Keratinocyte (primary cell): ENCODE data around the gene MRPL39.

Experiments used
- EZH2 ChIP-seq: IDR thresholded peaks from one replicate; pipeline ENCODE4 v1.6.1; 2012; ENCODE audit warnings: inconsistent platforms, mild to moderate bottlenecking, low read length, moderate library complexity
- TF ChIP-seq, protein P1 (sequence below), 3 experiments: IDR thresholded peaks in 1 of 3; conservative IDR thresholded peaks in 1 of 3; optimal IDR thresholded peaks in 1 of 3; 2 replicates in 2 of 3; 3 replicates in 1 of 3; pipeline versions ENCODE3 to v1.5.1; 2011; ENCODE audit warnings: low read length in 3 of 3, mild to moderate bottlenecking in 3 of 3, moderate library complexity in 2 of 3, control low read depth in 1 of 3, inconsistent platforms in 1 of 3; ENCODE audit not compliant: insufficient read depth in 2 of 3; ENCODE audit errors: extremely low read depth in 1 of 3

DNA sequence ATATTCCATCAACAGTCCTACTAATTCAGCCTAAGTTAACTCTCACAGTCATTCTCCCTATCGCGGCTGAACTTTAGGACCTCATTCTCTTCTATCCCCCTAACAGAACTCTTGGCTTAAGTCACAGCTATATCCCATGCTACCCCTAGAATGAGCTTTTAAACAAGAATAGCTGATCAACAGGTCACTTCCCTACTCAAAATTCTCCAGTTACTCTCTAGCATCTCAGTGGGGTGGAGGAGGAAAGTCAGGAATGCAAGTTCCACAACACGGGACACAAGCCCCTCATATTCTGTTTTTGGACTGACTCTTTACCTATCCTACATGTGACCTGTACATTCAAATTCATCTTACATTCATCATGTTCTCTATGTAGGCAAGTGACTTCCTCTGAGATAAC is 21.0 kb downstream of the MRPL39 start:
- TF ChIP-seq, protein P1, sequence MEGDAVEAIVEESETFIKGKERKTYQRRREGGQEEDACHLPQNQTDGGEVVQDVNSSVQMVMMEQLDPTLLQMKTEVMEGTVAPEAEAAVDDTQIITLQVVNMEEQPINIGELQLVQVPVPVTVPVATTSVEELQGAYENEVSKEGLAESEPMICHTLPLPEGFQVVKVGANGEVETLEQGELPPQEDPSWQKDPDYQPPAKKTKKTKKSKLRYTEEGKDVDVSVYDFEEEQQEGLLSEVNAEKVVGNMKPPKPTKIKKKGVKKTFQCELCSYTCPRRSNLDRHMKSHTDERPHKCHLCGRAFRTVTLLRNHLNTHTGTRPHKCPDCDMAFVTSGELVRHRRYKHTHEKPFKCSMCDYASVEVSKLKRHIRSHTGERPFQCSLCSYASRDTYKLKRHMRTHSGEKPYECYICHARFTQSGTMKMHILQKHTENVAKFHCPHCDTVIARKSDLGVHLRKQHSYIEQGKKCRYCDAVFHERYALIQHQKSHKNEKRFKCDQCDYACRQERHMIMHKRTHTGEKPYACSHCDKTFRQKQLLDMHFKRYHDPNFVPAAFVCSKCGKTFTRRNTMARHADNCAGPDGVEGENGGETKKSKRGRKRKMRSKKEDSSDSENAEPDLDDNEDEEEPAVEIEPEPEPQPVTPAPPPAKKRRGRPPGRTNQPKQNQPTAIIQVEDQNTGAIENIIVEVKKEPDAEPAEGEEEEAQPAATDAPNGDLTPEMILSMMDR (optimal IDR thresholded peaks at IDR 0.05 in 1 of 3, IDR thresholded peaks at IDR 0.05 in 1 of 3, conservative IDR thresholded peaks at IDR 0.05 in 1 of 3; ENCODE audit: extremely low read depth in 1 of 3, insufficient read depth in 2 of 3, low read length in 3 of 3) = no peak
- no peak for TF ChIP-seq EZH2
